ENCODE results near the gene CBFB. TPM values are rescaled to one million over a fixed set of nuclear protein-coding genes. Genes with fewer than 3 reads are reported as not detected.

The CBFB gene
- total RNA-seq, 1 donor from 2014 or later = 46.9 TPM

GRCh38 chr16:67150047-67150832 lies 121.3 kb downstream of the CBFB start:
- TF ChIP-seq CTCF (IDR thresholded peaks at IDR 0.05) = no peak
- Histone ChIP-seq H3K4me3 (peak overlapping the region; percentile 68), H3K27me3 (ENCODE audit: low read depth) (peaks cover 12% of the 10 kb centered on the region), H3K27ac (peak overlapping the region; percentile 84), H3K4me1 (peaks cover 27% of the 10 kb centered on the region), H3K9me3 (no peaks in the 10 kb centered on the region), H3K36me3 (peaks cover 43% of the 10 kb centered on the region)
- ATAC-seq = peak; percentile 75 to 76
- intact Hi-C loops (cut with DNase I) = loop anchor here (10.0 kb wide), 1 partner anchor 175 kb away; no protein-coding TSS in a partner anchor
- peak; percentile 63 for DNase-seq

Other genes with a start within 250 kb of the CBFB start
- not detected for gene TERB1, start 227.6 kb upstream of the CBFB start, total RNA-seq
- 37.4 TPM for gene NAE1, start 198.2 kb upstream of the CBFB start, total RNA-seq
- not detected for gene CA7, start 184.7 kb upstream of the CBFB start, total RNA-seq
- 16.9 TPM for gene PDP2, start 148.6 kb upstream of the CBFB start, total RNA-seq
- gene CDH16, start 110.3 kb upstream of the CBFB start, total RNA-seq = not detected
- 11.8 TPM for gene RRAD, start 103.6 kb upstream of the CBFB start, total RNA-seq
- gene CIAO2B, start 94.7 kb upstream of the CBFB start, total RNA-seq = 76.8 TPM
- gene CES2, start 93.6 kb upstream of the CBFB start, total RNA-seq = 35.1 TPM
- 2.5 TPM for gene CES3, start 67.9 kb upstream of the CBFB start, total RNA-seq
- 14.8 TPM for gene CES4A, start 40.6 kb upstream of the CBFB start, total RNA-seq
- gene PHAF1, start 80.8 kb downstream of the CBFB start, total RNA-seq = 21.7 TPM
- 13.5 TPM for gene B3GNT9, start 121.8 kb downstream of the CBFB start, total RNA-seq
- 28.4 TPM for gene TRADD, start 130.8 kb downstream of the CBFB start, total RNA-seq
- 32.9 TPM for gene FBXL8, start 130.8 kb downstream of the CBFB start, total RNA-seq
- 76.3 TPM for gene HSF4, start 135.6 kb downstream of the CBFB start, total RNA-seq
- gene NOL3, start 141.4 kb downstream of the CBFB start, total RNA-seq = 55.6 TPM
- 29.0 TPM for gene MATCAP1, start 154.8 kb downstream of the CBFB start, total RNA-seq
- gene EXOC3L1, start 161.0 kb downstream of the CBFB start, total RNA-seq = 15.6 TPM
- gene E2F4, start 163.0 kb downstream of the CBFB start, total RNA-seq = 66.5 TPM
- gene ELMO3, start 170.0 kb downstream of the CBFB start, total RNA-seq = 14.9 TPM
- gene TMEM208, start 198.0 kb downstream of the CBFB start, total RNA-seq = 33.1 TPM
- gene FHOD1, start 218.3 kb downstream of the CBFB start, total RNA-seq = 67.7 TPM
- gene SLC9A5, start 219.8 kb downstream of the CBFB start, total RNA-seq = 2.8 TPM